OCI-LY7 (cell line): ENCODE results near the gene TTL. TPM values are rescaled to one million over a fixed set of nuclear protein-coding genes. Genes with fewer than 3 reads are reported as not detected.
A peak's percentile ranks its signal among the peaks of the same experiment; 100 is the strongest.

Experiments used
- BruUV-seq: library from RNA; stranded (reverse); fragments of 400-500 nt; replicated peaks from 2 replicates; lab custom pipeline; 2021; lab: Mats Ljungman, UMichigan
- CTCF ChIA-PET: fragments of 300-600 bp; sonication (Branson Sonifier 250); formaldehyde crosslinking; loops from one replicate; lab custom pipeline; 2022; ENCODE audit warnings: antibody characterized with exemption; ENCODE audit not compliant: unreplicated experiment; lab: Charles Lee
- POLR2A ChIA-PET: fragments of 300-600 bp; sonication (Branson Sonifier 250); formaldehyde crosslinking; loops from one replicate; lab custom pipeline; 2022; ENCODE audit warnings: antibody characterized with exemption; lab: Charles Lee
- DNase-seq: peaks from one replicate; pipeline ENCODE4 v3.0.0-alpha.2; 2015; ENCODE audit warnings: low spot score
- H2AFZ ChIP-seq: fragments of 200-600 bp; sonication (generic), shearing (Covaris generic); 2 replicates; pipeline ENCODE4 v1.6.1; 2014; ENCODE audit warnings: mild to moderate bottlenecking, antibody characterized with exemption, low read length, moderate library complexity
- H3K27ac ChIP-seq: fragments of 200-600 bp; sonication (generic); 2 replicates; pipeline ENCODE4 v1.5.1; 2014; ENCODE audit warnings: mixed run types, low read depth, mild to moderate bottlenecking, moderate library complexity, low read length, inconsistent platforms; ENCODE audit not compliant: poor library complexity, severe bottlenecking
- H3K36me3 ChIP-seq: fragments of 200-600 bp; sonication (generic); 2 replicates; pipeline ENCODE4 v1.6.1; 2014; ENCODE audit warnings: mild to moderate bottlenecking, antibody characterized with exemption, low read length, moderate library complexity, mixed read lengths; ENCODE audit not compliant: insufficient read depth
- H3K4me1 ChIP-seq: fragments of 200-600 bp; sonication (generic); 2 replicates; pipeline ENCODE4 v1.5.1; 2014; ENCODE audit warnings: mild to moderate bottlenecking, low read length; ENCODE audit not compliant: insufficient read depth, poor library complexity, severe bottlenecking
- H3K4me2 ChIP-seq: fragments of 200-600 bp; sonication (generic); 2 replicates; pipeline ENCODE4 v1.6.1; 2014; ENCODE audit warnings: mild to moderate bottlenecking, low read length
- H3K4me3 ChIP-seq: fragments of 200-600 bp; sonication (generic); 2 replicates; pipeline ENCODE4 v1.5.1; 2014; ENCODE audit warnings: mild to moderate bottlenecking, low read depth, low read length; ENCODE audit not compliant: poor library complexity, severe bottlenecking
- H3K79me2 ChIP-seq: fragments of 200-600 bp; sonication (generic); 2 replicates; pipeline ENCODE4 v1.6.1; 2016; ENCODE audit warnings: low read depth, mild to moderate bottlenecking, low read length, moderate library complexity, mixed read lengths; ENCODE audit not compliant: insufficient read depth
- H3K9me2 ChIP-seq: fragments of 200-600 bp; sonication (generic); 2 replicates; pipeline ENCODE4 v1.6.1; 2016; ENCODE audit warnings: mild to moderate bottlenecking, low read length, mixed read lengths; ENCODE audit not compliant: insufficient read depth
- H3K9me3 ChIP-seq: fragments of 200-600 bp; sonication (generic); 2 replicates; pipeline ENCODE4 v1.6.1; 2014; ENCODE audit warnings: mild to moderate bottlenecking, mixed run types, low read length, mixed read lengths
- H4K20me1 ChIP-seq: fragments of 200-600 bp; sonication (generic); 2 replicates; pipeline ENCODE4 v1.6.1; 2014; ENCODE audit warnings: mild to moderate bottlenecking, antibody characterized with exemption, low read length, moderate library complexity, mixed read lengths; ENCODE audit not compliant: insufficient read depth
- CTCF ChIP-seq: fragments of 200-600 bp; sonication (generic); conservative IDR thresholded peaks from 2 replicates; pipeline ENCODE4 v1.5.1; 2014; ENCODE audit warnings: mild to moderate bottlenecking, antibody characterized with exemption, low read length, moderate library complexity, mixed read lengths
- EZH2phosphoT487 ChIP-seq: fragments of 200-600 bp; sonication (generic); IDR thresholded peaks from 2 replicates; pipeline ENCODE4 v1.6.1; 2018; ENCODE audit warnings: low read depth, borderline replicate concordance, mild to moderate bottlenecking, mixed run types, antibody characterized with exemption, low read length, moderate library complexity, mixed read lengths
- intact Hi-C: fragments of 100-400 bp; cut with micrococcal nuclease; formaldehyde crosslinking; loops from one replicate; pipeline ENCODE4 v1.10.0; 2022; ENCODE audit not compliant: unreplicated experiment
- total RNA-seq, 2 experiments: library from RNA; depleted of rRNA in 1 of 2; stranded (reverse); fragments of >200 nt in 1 of 2; shearing (Covaris generic) in 1 of 2; gene quantifications; 2 replicates each; pipeline ENCODE4 v1.2.3, GENCODE V29; 2014 to 2022

The TTL gene
- total RNA-seq, 2 experiments from 2014 or later, result 27.1 to 45.1 TPM

GRCh38 chr2:112584891-112585250 is 102.9 kb downstream of the TTL start:
- H4K20me1 ChIP-seq, result no peaks in the 10 kb centered on the region
- peaks cover 27% of the 10 kb centered on the region for H3K4me1 ChIP-seq
- no TSS peak for BruUV-seq
- peaks cover 8% of the 10 kb centered on the region; the same call in 1 of the 2 replicates for H3K79me2 ChIP-seq
- DNase-seq, result no peak
- H3K9me3 ChIP-seq, result no peaks in the 10 kb centered on the region
- H3K36me3 ChIP-seq, result peaks cover 4% of the 10 kb centered on the region; the same call in 1 of the 2 replicates
- intact Hi-C loops, result loop anchor here (1.0 to 5.0 kb wide), 4 partner anchors 43 to 530 kb away; partner anchors contain the start of genes POLR1B, TMEM87B and ZC3H8
- TF ChIP-seq EZH2phosphoT487 (no peak), CTCF (no peak)
- H3K27ac ChIP-seq, result peak overlapping the region; percentile 76
- POLR2A ChIA-PET, result interaction anchor here (0.5 to 1.6 kb wide), 7 partner anchors 9 to 1310 kb away, joined by 3 to 5 read pairs (median 3); no protein-coding TSS in a partner anchor
- peak overlapping the region; percentile 75 for H3K4me3 ChIP-seq
- CTCF ChIA-PET, result interaction anchor here (0.6 kb wide), 2 partner anchors 46 to 100 kb away, joined by 3 read pairs; no protein-coding TSS in a partner anchor
- no peaks in the 10 kb centered on the region for H3K9me2 ChIP-seq
- H3K4me2 ChIP-seq, result peak overlapping the region; percentile 91
- H2AFZ ChIP-seq, result peak overlapping the region; percentile 87

GRCh38 chr2:112585400-112585799 is 103.4 kb downstream of the TTL start:
- Histone ChIP-seq H3K4me3 (peak overlapping the region; percentile 75), H3K9me3 (no peaks in the 10 kb centered on the region), H4K20me1 (no peaks in the 10 kb centered on the region), H3K36me3 (peaks cover 4% of the 10 kb centered on the region; the same call in 1 of the 2 replicates), H3K27ac (peak overlapping the region; percentile 76), H3K4me2 (peak overlapping the region; percentile 91), H3K79me2 (peaks cover 8% of the 10 kb centered on the region; the same call in 1 of the 2 replicates), H3K4me1 (peaks cover 27% of the 10 kb centered on the region), H3K9me2 (no peaks in the 10 kb centered on the region), H2AFZ (no peak overlapping the region; the same call in 1 of the 2 replicates)
- TF ChIP-seq EZH2phosphoT487, result no peak
- TF ChIP-seq CTCF, result no peak
- DNase-seq, result no peak
- BruUV-seq, result no TSS peak
- ChIA-PET POLR2A (interaction anchor here (0.6 to 1.6 kb wide), 5 partner anchors 8 to 269 kb away, joined by 3 to 5 read pairs (median 3); no protein-coding TSS in a partner anchor), CTCF (no interaction called here)
- intact Hi-C loops, result loop anchor here (2.0 kb wide), 1 partner anchor 531 kb away; the partner anchor contains the start of gene TMEM87B

GRCh38 chr2:112585873-112586464 is 104.0 kb downstream of the TTL start:
- Histone ChIP-seq H4K20me1 (no peaks in the 10 kb centered on the region), H3K4me2 (peak overlapping the region; percentile 91; the same call in 1 of the 2 replicates), H3K79me2 (peaks cover 8% of the 10 kb centered on the region; the same call in 1 of the 2 replicates), H3K4me1 (peaks cover 27% of the 10 kb centered on the region), H2AFZ (no peak overlapping the region), H3K9me2 (no peaks in the 10 kb centered on the region), H3K27ac (no peak overlapping the region), H3K4me3 (peak overlapping the region; percentile 75), H3K36me3 (peaks cover 4% of the 10 kb centered on the region; the same call in 1 of the 2 replicates), H3K9me3 (no peaks in the 10 kb centered on the region)
- TF ChIP-seq CTCF, result no peak
- no peak for TF ChIP-seq EZH2phosphoT487
- intact Hi-C loops, result loop anchor here (2.0 kb wide), 1 partner anchor 531 kb away; the partner anchor contains the start of gene TMEM87B
- no TSS peak for BruUV-seq
- DNase-seq, result no peak
- CTCF ChIA-PET, result no interaction called here
- POLR2A ChIA-PET, result interaction anchor here (0.9 to 1.2 kb wide), 2 partner anchors 12 to 269 kb away, joined by 3 read pairs; no protein-coding TSS in a partner anchor
